GM12891 (cell line): ENCODE data around the gene SMC5.

ENCODE experiments used
- POLR2A ChIP-seq: IDR thresholded peaks from 2 replicates; pipeline ENCODE4 v1.6.1; 2011; ENCODE audit warnings: low read depth, low read length, control low read depth
- POLR2AphosphoS5 ChIP-seq: IDR thresholded peaks from 2 replicates; pipeline ENCODE4 v1.6.1; 2011; ENCODE audit warnings: low read depth, low read length, control low read depth
- TAF1 ChIP-seq: IDR thresholded peaks from 2 replicates; pipeline ENCODE4 v1.6.1; 2011; ENCODE audit warnings: low read depth, low read length, control low read depth

- TF ChIP-seq POLR2AphosphoS5 (no peak), POLR2A (no peak), TAF1 (no peak)
Observed at GRCh38 chr9:70283848-70284247, 25.1 kb downstream of the SMC5 start.
